ENCODE results near the gene RFPL3. TPM values are rescaled to one million over a fixed set of nuclear protein-coding genes. Genes with fewer than 3 reads are reported as not detected.
"Not testable (repeated sequence)": the region's sequence is repeated elsewhere in the genome, so short reads cannot be mapped to it uniquely, and the experiment has no call there.

The RFPL3 gene
- total and polyA plus RNA-seq, 7 donors = not detected

GRCh38 chr22:32348031-32348611, 9.5 kb upstream of the RFPL3 start:
- TF ChIP-seq CTCF (IDR thresholded peaks at IDR 0.05) = no peak
- 72 to 81% (median 79%) methylated on average over 6 of the region's 6 CpGs for WGBS, 3 donors
- Histone ChIP-seq H3K4me1 (no peaks in the 10 kb centered on the region), H3K27me3 (ENCODE audit: insufficient read depth in 3 of 3, low read length in 2 of 3) (peaks cover 0 to 10% (median 0%) of the 10 kb centered on the region in 3 donors), H3K36me3 (ENCODE audit: insufficient read depth in 1 of 2, low read depth in 1 of 2) (no peaks in the 10 kb centered on the region), H3K27ac (no peak overlapping the region), H3K9me3 (peaks cover 6% of the 10 kb centered on the region), H3K4me3 (no peak overlapping the region)
- ATAC-seq = no peak
- intact Hi-C loops (cut with DNase I) = no loop called here
- no peak for DNase-seq

- intact Hi-C loops (cut with DNase I); H3K36me3 ChIP-seq (ENCODE audit: insufficient read depth in 1 of 2, low read depth in 1 of 2); ATAC-seq; H3K4me3 ChIP-seq; H3K27ac ChIP-seq; H3K27me3 ChIP-seq (ENCODE audit: insufficient read depth in 3 of 3, low read length in 2 of 3); H3K9me3 ChIP-seq; H3K4me1 ChIP-seq; DNase-seq: not testable (repeated sequence)
- 95 to 100% (median 95%) methylated on average over 1 of the region's 1 CpG for WGBS, 3 donors
These were observed 5.8 kb upstream of the RFPL3 start for GRCh38 chr22:32351875-32352274.

GRCh38 chr22:32352681-32353080, 5.0 kb upstream of the RFPL3 start:
- Histone ChIP-seq H3K4me3 (no peak overlapping the region), H3K27me3 (ENCODE audit: insufficient read depth in 3 of 3, low read length in 2 of 3) (no peaks in the 10 kb centered on the region), H3K36me3 (ENCODE audit: insufficient read depth in 1 of 2, low read depth in 1 of 2) (no peaks in the 10 kb centered on the region), H3K4me1 (no peaks in the 10 kb centered on the region), H3K9me3 (no peaks in the 10 kb centered on the region), H3K27ac (no peak overlapping the region)
- ATAC-seq = no peak
- no peak for TF ChIP-seq CTCF (IDR thresholded peaks at IDR 0.05)
- intact Hi-C loops (cut with DNase I) = no loop called here
- 89 to 96% (median 94%) methylated on average over 14 of the region's 14 CpGs for WGBS, 3 donors
- DNase-seq = no peak

- intact Hi-C loops (cut with DNase I) = no loop called here
- TF ChIP-seq CTCF (IDR thresholded peaks at IDR 0.05) = no peak
- no peak for DNase-seq
- H3K36me3 ChIP-seq (ENCODE audit: insufficient read depth in 1 of 2, low read depth in 1 of 2) = no peaks in the 10 kb centered on the region
- H3K4me3 ChIP-seq = no peak overlapping the region
- H3K4me1 ChIP-seq = no peaks in the 10 kb centered on the region
- 94 to 95% (median 95%) methylated on average over 28 of the region's 28 CpGs for WGBS, 3 donors
- H3K27ac ChIP-seq = no peak overlapping the region
- no peak for ATAC-seq
- no peaks in the 10 kb centered on the region for H3K9me3 ChIP-seq
- no peaks in the 10 kb centered on the region for H3K27me3 ChIP-seq (ENCODE audit: insufficient read depth in 3 of 3, low read length in 2 of 3)
These were observed 4.4 kb upstream of the RFPL3 start for GRCh38 chr22:32353292-32353691.

GRCh38 chr22:32353840-32354239, 3.8 kb upstream of the RFPL3 start:
- Histone ChIP-seq H3K9me3 (no peaks in the 10 kb centered on the region), H3K27me3 (ENCODE audit: insufficient read depth in 3 of 3, low read length in 2 of 3) (no peaks in the 10 kb centered on the region), H3K36me3 (ENCODE audit: insufficient read depth in 1 of 2, low read depth in 1 of 2) (no peaks in the 10 kb centered on the region), H3K4me1 (no peaks in the 10 kb centered on the region), H3K27ac (no peak overlapping the region), H3K4me3 (no peak overlapping the region)
- no peak for TF ChIP-seq CTCF (IDR thresholded peaks at IDR 0.05)
- no peak for DNase-seq
- no peak for ATAC-seq
- intact Hi-C loops (cut with DNase I) = no loop called here
- WGBS, 3 donors = 93 to 95% (median 93%) methylated on average over 13 to 19 of the region's 19 CpGs
